Stimulated activated CD4-positive, alpha-beta T cell treated with anti-CD3 and anti-CD28 coated beads, Interleukin-15, amount 100 ng/mL, for 1 hour (primary cell): ENCODE data around the gene BUB3.

ENCODE experiments used
- DNase-seq, 2 donors: peaks; one replicate each; pipeline ENCODE4 v3.0.0-alpha.2; 2020; ENCODE audit warnings: low read depth in 1 of 2, low spot score in 1 of 2

BUB3 gene

DNA sequence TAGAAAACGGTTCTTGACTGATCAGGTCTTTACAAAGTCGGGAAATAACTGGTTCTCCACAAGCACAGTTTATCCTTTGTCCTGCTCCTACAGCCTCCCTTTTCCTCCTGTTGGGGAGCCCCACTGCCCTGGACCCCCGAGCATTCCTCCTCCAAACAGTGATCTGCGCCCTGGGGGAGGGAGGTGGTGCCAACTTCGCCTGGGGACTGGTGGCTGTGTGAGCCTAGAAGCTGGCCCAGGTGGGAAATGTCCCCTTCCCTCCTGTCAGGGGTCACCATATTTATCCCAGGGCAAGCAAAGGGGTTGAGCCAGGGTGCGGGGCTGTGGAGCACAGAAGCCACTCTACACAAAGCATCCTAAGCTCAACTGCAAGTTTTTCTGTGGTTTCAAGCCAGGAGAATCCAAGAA, 13.2 kb upstream of the BUB3 start:
- DNase-seq, result no peak

DNA sequence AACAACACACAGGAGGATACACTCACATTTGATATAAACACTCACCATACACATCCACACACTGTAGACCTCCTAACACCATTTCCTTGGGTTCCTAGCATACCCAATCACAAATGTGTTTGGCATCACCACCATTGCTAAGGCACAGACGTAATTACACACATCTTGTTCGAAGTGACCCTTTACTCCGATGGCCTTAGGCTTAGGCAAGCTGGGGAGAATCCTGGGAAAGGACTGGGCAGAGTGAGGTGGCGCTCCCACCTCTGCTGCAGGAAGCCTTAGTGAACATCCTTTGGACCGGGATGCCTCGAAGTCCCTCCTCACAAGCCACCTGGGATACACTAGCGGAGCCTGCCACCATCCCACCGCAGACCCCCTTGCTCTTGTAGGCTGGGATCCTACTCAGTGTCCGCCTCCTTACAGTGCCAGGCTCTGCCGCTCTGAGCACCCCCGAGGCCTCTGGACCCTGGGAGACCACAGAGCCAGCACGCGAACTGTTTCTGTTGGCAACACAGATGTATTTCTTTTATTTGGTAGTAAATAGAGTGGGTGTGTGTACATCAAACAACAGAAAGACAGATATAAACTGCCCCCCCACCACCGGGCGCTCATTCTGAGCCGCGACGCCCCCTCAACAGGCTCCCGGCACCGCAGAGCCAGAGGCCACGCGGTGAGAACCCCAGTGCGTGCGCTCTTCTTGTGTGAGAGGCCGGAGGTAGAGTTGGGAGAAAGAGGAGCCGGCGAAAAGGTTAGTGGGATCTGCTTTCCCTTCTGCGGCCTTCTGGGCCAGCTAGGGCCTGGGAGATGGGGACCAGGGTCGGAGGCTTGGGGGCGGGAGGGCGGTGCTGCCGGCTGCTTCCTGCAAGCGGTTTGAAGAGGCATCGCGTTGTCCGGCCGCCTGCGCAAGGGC, 12.2 kb upstream of the BUB3 start:
- no peak for DNase-seq

DNA sequence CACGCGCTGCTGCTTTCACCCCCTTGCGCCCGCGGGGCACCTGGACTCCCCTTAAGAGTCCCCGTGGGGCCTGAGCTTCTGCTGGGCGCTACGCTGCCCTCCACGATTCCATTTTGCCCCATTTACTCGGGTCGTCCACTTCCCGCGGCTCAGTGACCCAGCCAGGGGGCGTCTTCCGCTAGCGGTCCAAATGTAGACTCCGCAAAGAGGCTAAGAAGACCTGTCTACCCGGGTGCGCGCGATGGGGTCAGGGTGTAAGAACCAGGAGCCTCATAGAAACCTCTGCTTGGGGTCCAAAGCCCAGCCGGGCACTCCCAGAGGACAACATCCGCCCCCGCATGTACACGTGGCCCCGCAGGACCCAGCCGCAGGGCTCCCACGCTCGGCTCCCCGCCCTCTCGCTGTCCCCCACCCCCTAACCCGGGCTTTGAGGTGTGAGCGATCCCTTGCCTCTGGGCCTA, 11.5 kb upstream of the BUB3 start:
- DNase-seq, result no peak

DNA sequence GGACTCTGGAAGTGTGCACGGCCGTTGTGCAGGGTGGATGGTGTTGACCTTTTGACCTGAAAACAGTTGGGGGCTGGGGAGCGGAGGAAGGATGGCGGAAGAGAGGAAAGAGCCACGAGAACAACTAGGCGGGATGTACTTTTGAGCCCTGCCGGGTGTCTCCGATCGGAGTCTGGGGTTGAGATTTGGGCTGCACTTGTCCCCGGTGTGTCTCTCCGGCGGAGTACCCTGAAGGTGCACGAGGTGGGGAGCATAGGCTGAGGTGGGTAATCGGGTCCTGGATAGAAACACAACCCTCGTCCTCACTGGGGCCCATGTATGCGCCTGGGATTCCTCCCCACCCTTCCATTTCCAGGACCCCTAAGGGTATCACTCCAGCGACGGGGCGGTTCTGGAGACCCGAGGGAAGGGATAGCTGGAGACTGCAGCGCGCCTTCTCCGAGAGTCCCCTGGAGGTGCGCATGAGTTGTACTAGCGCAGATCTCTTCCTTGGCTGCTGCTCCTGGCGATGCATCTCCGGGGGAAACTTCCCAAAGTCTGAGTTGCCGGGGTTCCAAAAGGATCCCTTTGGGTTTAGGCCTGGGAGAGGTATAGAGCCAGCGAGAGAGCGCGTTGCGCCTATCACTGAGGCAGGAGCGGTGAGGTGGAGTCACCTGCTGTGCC, 10.9 kb upstream of the BUB3 start:
- no peak for DNase-seq

DNA sequence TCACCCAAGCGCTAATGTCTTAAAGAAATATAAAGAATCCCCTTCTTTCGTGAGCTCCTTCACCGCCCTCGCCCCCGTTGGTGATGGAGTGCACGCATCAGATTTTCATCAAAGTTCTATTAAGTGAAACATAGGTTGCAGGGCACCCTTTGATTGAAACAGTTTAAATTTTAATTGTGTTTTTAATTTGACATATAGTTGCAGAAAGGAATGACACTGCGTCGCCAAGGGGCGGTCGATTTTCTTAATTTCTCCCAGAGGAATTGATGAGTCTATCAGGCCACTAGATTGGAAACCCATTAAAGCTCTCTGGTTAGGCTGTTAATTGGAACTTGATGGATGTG, 10.4 kb upstream of the BUB3 start:
- DNase-seq, result no peak

GRCh38 chr10:123144697-123145541, 9.3 kb upstream of the BUB3 start:
- no peak for DNase-seq

GRCh38 chr10:123145542-123146012, 8.6 kb upstream of the BUB3 start:
- DNase-seq, result no peak

DNA sequence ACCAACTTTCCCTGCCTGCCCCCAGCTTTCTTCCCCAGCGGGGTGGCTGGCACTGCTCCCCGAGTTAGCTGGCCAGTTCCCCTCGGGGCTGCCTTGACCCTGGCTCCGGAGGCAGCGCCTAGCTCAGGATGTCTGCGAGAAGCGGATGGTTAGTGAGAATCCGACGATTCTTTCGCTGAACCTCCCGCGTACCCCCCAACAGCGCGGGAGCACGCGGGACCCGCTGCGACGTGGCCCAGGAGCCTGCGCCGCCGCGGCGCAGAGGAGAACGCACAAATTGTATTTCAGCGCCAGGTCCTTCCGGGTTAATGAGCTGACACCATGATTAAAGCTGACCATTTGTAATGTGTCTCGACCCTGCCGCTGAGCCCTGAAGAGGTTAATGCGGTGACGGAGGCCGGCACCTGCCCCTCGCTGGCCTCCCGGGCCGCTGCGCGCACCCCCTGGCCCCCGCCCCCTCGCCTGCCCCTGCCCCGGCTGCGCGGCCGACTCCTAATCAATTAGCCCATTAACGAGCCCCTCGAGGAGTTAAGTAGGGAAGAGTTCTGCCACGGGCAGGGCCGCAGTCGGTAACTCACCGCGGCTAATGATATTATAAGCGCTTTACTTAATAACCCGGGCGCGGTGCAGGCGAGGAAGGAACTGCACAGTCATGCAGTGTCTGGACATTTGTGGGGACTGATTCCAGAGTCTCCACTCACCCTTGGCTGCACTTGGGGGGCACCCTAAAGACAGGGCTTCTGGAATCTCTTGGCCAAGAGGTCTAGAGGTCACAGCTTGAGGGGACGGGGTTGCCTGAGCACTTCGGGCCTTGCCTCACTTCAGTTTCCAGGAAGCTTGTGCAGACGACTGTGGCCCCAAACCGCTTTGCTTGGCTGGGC, 7.9 kb upstream of the BUB3 start:
- DNase-seq, result no peak

DNA sequence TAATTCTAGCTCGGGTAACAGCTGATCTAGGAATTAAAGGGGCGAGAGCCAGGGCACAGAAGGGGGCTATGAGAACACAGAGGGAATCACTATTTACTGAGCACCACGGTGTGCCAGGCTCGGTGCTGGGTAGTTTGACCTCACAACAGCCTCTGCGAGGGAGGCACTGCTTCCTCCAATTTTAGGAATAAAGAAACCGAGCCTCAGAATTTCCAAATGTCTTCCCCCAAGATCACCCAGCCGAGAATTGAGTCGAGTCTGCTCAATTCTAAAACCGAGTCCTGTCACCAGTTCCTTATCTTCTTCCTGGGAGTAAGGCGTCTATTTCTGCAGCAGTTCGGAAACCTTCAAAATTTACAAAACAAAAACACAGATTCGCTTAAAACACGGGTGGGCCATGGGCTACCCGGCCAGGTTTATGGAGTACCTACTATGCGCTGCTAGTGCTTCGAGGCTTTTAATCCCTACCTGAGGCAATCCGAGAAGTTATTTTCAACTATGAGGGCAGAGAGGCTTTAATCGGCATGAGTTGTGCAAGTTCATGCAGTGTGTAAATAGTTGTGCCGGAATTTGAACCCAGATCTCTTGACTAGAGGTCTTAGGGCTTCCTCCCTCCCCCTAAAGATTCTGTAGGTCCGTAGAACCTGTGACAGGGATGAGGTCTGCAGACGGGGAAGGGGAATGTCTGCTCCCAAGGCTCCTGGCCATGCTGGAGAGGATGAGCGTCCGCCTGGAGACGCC, 7.1 kb upstream of the BUB3 start:
- DNase-seq, result no peak

GRCh38 chr10:123147635-123148413, 6.4 kb upstream of the BUB3 start, which contains the start of gene HMX2:
Gene HMX2, plus strand, starts transcription at chr10:123148136. Its CDS starts 243 bp downstream, at chr10:123148379.
- no peak for DNase-seq

DNA sequence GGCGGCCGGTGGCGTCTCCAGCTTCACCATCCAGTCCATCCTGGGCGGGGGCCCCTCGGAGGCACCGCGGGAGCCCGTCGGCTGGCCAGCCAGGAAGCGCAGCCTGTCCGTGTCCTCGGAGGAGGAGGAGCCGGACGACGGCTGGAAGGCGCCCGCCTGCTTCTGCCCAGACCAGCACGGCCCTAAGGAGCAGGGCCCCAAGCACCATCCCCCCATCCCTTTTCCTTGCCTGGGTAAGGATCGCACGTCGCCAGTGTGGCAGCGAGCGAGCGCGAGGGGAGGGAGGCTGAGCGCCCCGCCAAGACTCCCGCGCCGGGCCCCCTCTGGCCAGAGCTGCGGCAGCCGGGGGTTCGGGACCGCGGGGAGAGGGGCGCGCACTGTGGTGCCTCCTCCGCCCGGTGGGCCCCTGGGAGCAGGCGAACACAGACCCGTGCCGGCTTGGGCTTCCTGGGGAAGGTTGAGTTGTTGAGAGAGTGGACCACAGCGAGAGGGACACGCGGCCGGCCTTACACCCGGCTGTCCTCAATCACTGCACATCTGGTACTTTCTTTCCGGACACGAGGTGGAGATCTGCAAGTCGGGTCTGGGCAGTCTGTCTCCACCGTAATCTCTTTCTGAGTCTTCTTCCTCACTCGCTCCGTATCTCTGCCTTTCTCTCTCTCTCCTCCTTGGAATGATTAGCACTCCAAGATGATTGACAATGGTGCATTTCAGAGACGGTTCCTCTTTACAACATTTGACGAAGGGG, 5.6 kb upstream of the BUB3 start:
- no peak for DNase-seq

- no peak for DNase-seq
These were observed 5.0 kb upstream of the BUB3 start for GRCh38 chr10:123149162-123149567.

DNA sequence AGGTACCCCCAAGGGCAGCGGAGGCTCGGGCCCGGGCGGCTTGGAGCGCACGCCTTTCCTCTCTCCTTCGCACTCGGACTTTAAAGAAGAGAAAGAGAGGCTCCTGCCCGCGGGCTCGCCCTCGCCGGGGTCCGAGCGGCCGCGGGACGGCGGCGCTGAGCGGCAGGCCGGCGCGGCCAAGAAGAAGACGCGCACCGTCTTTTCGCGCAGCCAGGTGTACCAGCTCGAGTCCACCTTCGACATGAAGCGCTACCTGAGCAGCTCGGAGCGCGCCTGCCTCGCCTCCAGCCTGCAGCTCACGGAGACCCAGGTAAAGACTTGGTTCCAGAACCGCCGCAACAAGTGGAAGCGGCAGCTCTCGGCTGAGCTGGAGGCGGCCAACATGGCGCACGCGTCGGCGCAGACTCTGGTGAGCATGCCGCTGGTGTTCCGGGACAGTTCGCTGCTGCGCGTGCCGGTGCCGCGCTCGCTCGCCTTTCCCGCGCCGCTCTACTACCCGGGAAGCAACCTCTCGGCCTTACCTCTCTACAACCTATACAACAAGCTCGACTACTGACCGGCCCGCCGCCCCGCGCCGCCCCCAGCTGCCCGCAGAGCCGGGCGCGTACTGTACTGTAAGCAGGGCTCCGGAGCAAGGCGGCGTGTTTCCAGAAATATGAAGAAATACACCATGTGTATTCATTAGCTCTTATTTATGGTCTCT, 4.5 kb upstream of the BUB3 start:
- DNase-seq, result no peak

DNA sequence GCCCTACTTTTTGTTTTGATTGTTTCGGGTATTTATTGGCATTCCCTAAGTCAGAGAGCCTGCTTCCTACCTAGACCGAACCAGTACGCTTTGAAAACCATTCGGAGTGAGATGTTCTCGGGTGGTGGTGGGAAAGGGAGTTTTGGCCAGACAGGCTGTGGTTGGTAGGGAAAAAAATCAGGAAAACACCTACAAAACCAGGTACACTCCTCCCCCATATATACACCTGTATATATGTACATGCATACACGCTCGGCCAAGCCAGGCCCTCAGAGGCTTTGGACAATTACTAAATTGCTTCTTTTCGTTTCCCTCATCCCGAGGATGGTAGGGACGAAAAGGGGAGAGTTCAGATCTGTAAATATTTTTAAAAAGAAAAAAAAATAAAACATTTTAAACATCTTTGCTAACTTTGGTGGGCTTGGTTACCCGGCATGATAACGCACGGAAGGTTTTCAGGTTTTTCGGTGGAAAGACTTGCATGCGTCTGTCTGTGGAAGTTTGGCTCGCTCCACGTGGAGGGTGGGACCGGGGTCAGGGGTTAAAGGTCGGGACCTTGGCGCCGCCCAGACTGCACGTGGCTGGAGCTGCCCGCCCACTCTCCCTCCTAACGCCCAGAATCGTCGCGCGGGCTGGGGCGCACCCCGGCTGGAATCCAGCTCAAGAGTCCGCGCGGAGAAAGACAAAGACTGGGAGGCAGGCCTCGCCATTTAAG, 3.8 kb upstream of the BUB3 start:
- no peak for DNase-seq

- DNase-seq, result no peak
These were observed 3.0 kb upstream of the BUB3 start for GRCh38 chr10:123150986-123151736.

DNA sequence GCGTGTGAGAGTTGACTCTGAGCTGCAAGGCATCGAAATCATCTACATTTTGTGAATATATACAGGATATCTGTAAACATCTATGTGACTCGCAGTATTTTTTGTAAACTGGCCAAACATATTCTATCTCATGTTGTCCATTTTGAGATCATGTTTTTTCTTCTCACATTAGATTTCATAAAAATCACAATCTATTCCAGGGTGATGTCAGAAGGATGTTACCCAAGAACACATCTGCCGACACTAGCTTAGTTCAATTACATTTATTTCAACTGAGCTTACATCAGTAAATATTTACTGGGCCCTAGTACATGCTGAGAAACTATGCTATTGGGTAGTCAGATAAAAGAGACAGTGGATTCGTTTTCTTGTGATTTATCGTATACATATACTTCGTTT, 2.5 kb upstream of the BUB3 start:
- no peak for DNase-seq
